Endothelial cell (in vitro differentiated cells): ENCODE measurements around the gene TMEM139. TPM values are rescaled to one million over a fixed set of nuclear protein-coding genes. Genes with fewer than 3 reads are reported as not detected.

Source experiments
- DNase-seq: peaks from one replicate; pipeline ENCODE4 v3.0.0; 2021; ENCODE audit warnings: low spot score
- H3K27ac Mint-ChIP-seq: one replicate; pipeline ENCODE4 v1.8.0; 2021; ENCODE audit warnings: mixed read lengths, inconsistent platforms; ENCODE audit not compliant: unreplicated experiment
- H3K27me3 Mint-ChIP-seq: one replicate; pipeline ENCODE4 v1.8.0; 2021; ENCODE audit warnings: mild to moderate bottlenecking, moderate library complexity, mixed read lengths, inconsistent platforms; ENCODE audit not compliant: unreplicated experiment
- H3K36me3 Mint-ChIP-seq: one replicate; pipeline ENCODE4 v1.8.0; 2021; ENCODE audit warnings: mild to moderate bottlenecking, low read depth, mixed read lengths, inconsistent platforms; ENCODE audit not compliant: unreplicated experiment
- H3K4me1 Mint-ChIP-seq: one replicate; pipeline ENCODE4 v1.8.0; 2021; ENCODE audit warnings: mild to moderate bottlenecking, mixed read lengths, inconsistent platforms; ENCODE audit not compliant: unreplicated experiment
- H3K4me3 Mint-ChIP-seq: one replicate; pipeline ENCODE4 v1.8.0; 2021; ENCODE audit warnings: mild to moderate bottlenecking, mixed read lengths, inconsistent platforms; ENCODE audit not compliant: unreplicated experiment
- H3K9me3 Mint-ChIP-seq: one replicate; pipeline ENCODE4 v1.8.0; 2021; ENCODE audit warnings: mixed read lengths, inconsistent platforms; ENCODE audit not compliant: unreplicated experiment
- total RNA-seq: library from RNA; stranded (reverse); fragmentation: NEBNext Ultra II Directional; extraction: Animal tissue kit (Norgen Biotek cat#: 25700); gene quantifications from one replicate; pipeline ENCODE4 v1.2.1, GENCODE V29; 2021; ENCODE audit not compliant: unreplicated experiment
- TF ChIP-seq, protein P1 (sequence below): fragments of 200-600 bp; sonication (generic); IDR thresholded peaks from one replicate; pipeline ENCODE4 v1.5.0; 2021; ENCODE audit warnings: antibody characterized with exemption; ENCODE audit not compliant: unreplicated experiment

The TMEM139 gene
- total RNA-seq, 1 donor from 2014 or later = 0.23 TPM

DNA sequence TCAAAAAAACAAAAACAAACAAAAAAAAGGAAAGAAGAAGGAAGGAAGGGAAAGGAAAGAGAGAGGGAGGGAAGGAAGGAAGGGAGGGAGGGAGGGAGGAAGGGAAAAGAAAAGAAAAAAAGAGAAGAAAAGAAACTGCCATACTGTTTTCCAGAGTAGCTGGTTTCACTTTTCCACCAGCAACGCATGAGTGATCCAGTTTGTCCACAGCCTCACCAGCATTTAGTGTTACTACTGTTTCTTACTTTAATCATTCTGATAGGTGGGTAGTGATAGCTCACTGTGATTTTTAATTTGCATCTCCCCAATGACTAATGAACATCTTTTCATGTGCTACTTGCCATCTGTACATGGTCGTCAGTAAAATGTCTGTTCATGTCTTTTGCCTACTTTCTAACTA, 11.9 kb upstream of the TMEM139 start:
- TF ChIP-seq, protein P1, sequence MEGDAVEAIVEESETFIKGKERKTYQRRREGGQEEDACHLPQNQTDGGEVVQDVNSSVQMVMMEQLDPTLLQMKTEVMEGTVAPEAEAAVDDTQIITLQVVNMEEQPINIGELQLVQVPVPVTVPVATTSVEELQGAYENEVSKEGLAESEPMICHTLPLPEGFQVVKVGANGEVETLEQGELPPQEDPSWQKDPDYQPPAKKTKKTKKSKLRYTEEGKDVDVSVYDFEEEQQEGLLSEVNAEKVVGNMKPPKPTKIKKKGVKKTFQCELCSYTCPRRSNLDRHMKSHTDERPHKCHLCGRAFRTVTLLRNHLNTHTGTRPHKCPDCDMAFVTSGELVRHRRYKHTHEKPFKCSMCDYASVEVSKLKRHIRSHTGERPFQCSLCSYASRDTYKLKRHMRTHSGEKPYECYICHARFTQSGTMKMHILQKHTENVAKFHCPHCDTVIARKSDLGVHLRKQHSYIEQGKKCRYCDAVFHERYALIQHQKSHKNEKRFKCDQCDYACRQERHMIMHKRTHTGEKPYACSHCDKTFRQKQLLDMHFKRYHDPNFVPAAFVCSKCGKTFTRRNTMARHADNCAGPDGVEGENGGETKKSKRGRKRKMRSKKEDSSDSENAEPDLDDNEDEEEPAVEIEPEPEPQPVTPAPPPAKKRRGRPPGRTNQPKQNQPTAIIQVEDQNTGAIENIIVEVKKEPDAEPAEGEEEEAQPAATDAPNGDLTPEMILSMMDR = no peak
- H3K27ac Mint-ChIP-seq = no peak overlapping the region
- H3K36me3 Mint-ChIP-seq = peaks cover 14% of the 10 kb centered on the region
- no peaks in the 10 kb centered on the region for H3K4me1 Mint-ChIP-seq
- no peak overlapping the region for H3K4me3 Mint-ChIP-seq
- H3K27me3 Mint-ChIP-seq = no peaks in the 10 kb centered on the region
- no peak for DNase-seq
- no peaks in the 10 kb centered on the region for H3K9me3 Mint-ChIP-seq

DNA sequence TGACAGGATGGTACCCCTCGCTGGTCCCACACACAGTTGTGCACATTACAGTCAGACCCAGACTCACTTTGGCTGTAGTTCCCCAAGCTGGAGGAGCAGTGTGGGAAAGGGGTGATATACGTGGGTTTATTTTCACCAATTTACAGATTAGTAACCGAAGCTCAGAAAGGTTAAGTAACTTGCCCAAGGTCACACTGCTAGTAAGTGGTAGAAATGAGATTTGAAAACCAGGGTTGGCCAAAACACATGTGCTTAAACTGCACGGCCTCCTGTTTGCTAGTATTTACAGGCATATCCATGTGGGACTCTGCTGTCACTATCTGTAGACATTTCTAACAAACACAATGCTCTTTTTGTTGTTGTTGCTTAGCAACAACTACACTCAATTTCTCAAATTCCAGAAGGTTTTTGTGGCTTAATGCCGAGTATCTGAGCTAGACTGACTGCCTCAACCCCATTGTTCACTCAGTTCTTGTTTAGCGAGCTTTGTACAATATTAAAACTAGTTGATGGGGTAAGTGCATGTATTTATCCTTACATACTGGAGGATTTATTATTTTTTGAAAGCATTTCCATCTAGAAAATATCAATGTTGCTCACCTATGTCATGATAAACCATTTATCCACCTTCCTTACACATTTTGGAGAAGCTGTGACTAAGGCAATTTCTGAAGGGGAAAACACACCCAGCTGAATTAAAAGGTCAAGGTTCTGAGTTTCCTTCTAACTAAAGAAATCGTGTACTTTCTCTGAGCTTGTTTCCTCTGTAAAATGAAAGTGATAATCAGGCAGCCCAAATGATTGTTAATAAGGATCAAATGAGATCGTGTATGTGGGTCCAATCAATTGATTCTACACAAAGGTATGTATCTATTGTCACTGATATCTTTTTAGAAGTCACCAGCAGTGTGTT, 5.3 kb upstream of the TMEM139 start:
- TF ChIP-seq, protein P1 = no peak
- no peak for DNase-seq
- Mint-ChIP-seq H3K27ac (peak overlapping the region; percentile 61), H3K9me3 (no peaks in the 10 kb centered on the region), H3K36me3 (no peaks in the 10 kb centered on the region), H3K4me3 (no peak overlapping the region), H3K4me1 (peaks cover 18% of the 10 kb centered on the region), H3K27me3 (peaks cover 5% of the 10 kb centered on the region)

DNA sequence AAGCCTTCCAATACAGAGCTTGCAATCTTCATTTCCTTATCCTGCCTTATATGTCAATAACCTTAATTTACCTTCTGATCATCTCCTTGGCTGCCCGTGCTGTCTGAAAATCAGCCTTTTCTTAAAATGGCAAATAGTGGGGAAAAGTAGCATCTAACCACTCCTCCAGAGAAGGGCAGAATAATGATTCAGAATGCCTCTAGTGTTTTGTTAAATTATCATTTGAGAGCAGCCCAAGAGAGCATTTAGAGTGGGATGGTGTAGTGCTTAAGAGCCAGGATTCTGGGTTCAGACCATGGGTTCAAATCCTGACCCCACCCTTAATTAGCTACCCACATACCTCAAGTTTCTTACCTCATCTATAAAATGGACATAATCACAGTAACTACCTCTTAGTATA, 4.6 kb upstream of the TMEM139 start:
- H3K4me1 Mint-ChIP-seq = peaks cover 25% of the 10 kb centered on the region
- H3K4me3 Mint-ChIP-seq = no peak overlapping the region
- no peak for DNase-seq
- peaks cover 5% of the 10 kb centered on the region for H3K27me3 Mint-ChIP-seq
- H3K36me3 Mint-ChIP-seq = peaks cover under 1% of the 10 kb centered on the region
- TF ChIP-seq, protein P1 = no peak
- peak overlapping the region; percentile 39 for H3K27ac Mint-ChIP-seq
- no peaks in the 10 kb centered on the region for H3K9me3 Mint-ChIP-seq

DNA sequence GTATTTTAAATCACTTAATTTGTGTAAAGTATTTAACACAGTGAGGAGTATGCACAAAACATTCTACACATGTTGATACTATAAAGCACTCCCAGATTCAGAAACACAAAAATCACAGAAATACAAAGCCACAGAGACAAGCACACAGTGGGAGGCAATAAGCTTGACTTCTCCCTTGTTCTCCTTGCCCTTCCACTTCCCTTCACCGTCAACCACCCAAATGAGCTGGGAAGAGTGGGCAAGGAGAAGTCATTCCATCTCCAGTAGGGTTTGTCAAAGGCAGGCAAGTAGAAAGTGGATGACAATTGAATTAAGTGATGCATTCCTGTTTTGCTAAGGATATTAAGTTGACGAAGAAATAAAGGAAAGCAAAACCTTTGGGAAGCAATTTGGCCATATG, 4.2 kb upstream of the TMEM139 start:
- H3K36me3 Mint-ChIP-seq = peaks cover 5% of the 10 kb centered on the region
- H3K9me3 Mint-ChIP-seq = no peaks in the 10 kb centered on the region
- no peak overlapping the region for H3K4me3 Mint-ChIP-seq
- TF ChIP-seq, protein P1 = no peak
- H3K4me1 Mint-ChIP-seq = peaks cover 29% of the 10 kb centered on the region
- H3K27ac Mint-ChIP-seq = no peak overlapping the region
- peaks cover 5% of the 10 kb centered on the region for H3K27me3 Mint-ChIP-seq
- DNase-seq = no peak

DNA sequence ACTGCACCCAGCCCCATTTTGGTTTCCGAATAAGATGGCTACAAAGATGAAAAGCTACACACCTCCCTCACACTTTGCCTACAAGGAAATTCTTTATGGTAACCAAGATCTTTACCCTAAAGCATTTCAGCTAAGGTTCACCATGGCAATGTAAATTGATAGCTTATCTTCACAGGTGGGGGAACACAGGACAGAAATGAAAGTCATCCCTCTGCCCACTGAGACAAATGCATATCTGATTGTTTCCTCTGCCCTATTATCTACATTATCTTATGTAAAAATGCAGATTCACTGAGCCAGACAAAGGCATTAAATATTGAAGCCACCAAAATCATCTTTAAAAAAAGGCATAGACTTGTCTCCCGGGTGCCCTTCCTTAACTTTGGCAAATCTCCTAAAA, 3.2 kb upstream of the TMEM139 start:
- H3K4me1 Mint-ChIP-seq = peaks cover 31% of the 10 kb centered on the region
- H3K4me3 Mint-ChIP-seq = no peak overlapping the region
- peaks cover 5% of the 10 kb centered on the region for H3K27me3 Mint-ChIP-seq
- peaks cover 5% of the 10 kb centered on the region for H3K36me3 Mint-ChIP-seq
- no peak for DNase-seq
- TF ChIP-seq, protein P1 = no peak
- H3K27ac Mint-ChIP-seq = no peak overlapping the region
- H3K9me3 Mint-ChIP-seq = no peaks in the 10 kb centered on the region
